HG03565 (cell line): ENCODE measurements around the gene MSI1.

ENCODE experiments used
- ATAC-seq: cut with Tn5 transposase; IDR thresholded peaks from one replicate; pipeline ENCODE4 v1.9.1; 2021; ENCODE audit warnings: mild to moderate bottlenecking, moderate library complexity; ENCODE audit not compliant: unreplicated experiment

MSI1 gene

DNA sequence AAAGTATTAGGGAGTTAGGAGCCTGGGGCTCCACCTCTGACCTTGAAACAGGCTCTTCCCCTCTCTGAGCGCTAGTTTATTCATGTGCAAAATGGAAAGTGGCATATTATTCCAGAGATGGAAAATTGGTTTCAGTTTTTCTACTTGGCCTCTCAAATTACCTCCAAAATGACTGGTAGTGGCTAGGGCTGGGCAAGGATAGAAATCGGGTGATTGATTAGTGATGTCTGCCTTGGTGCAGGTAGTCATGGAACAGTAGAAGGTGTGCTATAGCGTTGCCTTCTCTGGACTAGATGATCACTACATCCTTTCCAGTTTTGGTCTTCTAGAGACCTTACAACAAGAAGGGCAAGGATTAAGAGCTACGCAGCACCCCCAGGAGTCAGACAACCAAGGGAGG is 8.6 kb upstream of the MSI1 start:
- ATAC-seq = no peak

GRCh38 chr12:120376934-120377572 is 8.1 kb upstream of the MSI1 start:
- ATAC-seq = no peak

DNA sequence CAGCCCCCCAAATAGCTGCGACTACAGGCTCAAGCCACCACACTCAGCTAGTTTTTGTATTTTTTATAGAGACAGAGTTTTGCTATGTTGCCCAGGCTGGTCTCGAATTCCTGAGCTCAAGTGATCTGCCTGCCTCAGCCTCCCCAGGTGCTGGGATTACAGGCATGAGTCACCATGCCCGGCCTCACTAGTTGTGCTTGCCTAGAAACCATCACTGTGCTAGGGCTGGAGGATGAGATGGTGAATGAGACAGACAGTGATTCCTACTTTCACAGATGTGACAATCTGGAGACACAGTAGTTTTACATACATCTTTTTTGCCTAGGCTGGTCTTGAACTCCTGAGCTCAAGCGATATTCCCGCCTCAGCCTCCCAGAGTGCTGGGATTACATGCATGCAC is 7.5 kb upstream of the MSI1 start:
- ATAC-seq = no peak

DNA sequence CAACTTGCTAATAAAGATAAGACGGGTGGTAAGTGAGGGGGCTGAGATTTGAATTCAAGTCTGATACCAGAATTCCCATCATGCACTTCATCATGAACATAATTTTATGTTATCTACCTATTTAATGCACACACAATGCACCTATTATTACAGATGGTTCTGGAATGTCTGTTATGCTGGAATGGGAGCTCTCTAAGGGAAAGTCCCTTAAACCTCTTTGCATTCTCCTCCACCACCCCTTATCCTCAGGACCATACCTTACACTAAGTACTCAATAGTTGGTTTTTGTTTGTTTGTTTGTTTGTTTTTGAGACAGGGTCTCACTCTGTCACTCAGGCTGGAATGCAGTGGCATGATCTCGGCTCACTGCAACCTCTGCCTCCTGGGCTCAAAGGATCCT is 7.0 kb upstream of the MSI1 start:
- no peak for ATAC-seq

DNA sequence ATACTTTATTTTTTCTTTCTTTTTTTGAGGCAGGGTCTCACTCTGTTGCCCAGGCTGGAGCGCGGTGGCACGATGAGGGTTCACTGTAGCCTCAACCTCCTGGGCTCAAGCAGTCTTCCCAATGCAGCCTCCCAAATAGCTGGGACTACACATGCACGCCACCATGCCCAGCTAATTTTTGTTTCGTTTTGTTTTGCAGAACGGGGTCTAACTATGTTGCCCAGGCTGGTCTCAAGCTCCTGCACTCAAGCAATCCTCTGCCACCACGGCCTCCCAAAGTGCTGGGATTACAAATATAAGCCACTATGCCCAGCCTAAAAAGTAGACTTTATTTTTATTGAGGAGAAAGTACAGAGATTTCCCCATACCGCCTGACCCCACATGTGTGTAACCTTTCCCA is 4.7 kb upstream of the MSI1 start:
- no peak for ATAC-seq

- ATAC-seq = no peak
These were observed 1.6 kb upstream of the MSI1 start for GRCh38 chr12:120370343-120371243.

GRCh38 chr12:120369603-120370342 is 809 bp upstream of the MSI1 start:
- ATAC-seq = no peak

DNA sequence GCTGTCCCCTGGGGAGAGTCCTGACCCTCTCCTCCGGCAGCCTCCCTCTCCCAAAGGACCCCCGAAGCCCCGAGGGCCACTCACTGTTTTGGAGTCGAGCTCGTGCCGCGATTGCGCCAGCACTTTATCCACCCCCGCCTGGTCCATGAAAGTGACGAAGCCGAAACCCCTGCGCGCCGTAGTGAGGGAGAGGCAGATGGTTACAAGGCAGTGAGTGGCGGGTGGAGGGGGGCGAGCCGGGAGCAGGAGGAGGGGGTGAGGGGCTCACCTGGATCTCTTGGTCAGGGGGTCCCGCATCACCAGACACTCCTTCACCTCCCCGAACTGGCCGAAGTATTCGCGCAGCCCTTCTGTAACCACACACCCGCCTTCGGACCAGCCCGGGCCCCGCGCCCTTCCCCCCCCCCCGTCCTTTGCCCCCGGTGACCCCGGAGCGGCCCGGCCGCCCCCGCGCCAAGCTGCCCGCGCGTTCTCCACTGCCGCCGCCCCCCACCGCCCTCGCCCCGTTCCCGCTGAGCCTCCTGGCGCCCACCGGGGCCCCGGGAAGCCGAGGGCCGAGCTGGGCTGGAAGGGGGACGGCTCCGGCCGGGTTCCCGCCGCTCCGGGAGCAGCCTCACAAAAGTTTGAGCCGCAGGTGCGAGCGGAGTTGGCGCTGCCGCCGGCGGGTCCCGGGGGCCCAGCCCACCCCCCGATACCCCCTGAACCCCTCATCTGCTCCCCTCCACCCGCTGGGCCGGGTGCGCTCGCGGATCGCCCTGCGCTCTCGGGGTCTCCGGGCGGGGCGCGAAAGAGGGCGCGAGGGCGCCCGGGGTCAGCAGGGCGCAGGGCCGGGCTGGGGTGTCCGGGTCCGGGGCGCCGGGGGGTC is 808 bp downstream of the MSI1 start:
- ATAC-seq = no peak

DNA sequence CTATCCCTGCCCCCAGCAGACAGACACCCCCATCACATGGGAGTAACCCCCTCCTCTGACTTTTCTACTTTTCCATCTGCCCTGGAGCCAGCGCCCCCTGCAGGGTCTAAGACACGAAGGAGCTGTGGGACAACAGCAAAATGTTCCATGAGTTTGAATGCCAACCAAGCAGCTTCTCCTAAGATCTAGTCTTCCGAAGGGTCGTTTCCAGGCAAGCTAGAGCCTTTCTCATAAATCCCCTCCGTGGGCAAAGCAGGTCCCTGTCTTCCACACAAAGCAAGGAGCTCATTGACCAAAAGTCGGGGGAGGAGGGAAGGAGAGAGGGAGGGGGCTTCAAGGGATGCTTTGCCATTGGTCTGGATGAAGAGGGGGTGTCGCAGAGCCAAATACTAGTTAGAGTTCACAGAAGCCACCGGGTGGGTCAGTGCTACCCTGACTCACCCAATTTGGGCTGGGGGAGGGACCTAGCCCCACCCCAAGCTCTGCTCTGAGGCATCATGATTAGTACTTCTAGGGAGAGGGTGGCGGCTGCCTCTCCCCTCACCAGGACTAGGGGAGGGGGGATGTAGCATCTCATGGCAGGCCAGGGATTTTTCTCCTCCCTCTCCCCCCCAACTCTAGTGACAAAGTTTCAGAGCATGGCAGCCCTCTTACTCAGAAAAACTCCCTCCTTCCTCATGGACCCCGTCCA is 1.6 kb downstream of the MSI1 start:
- ATAC-seq = no peak

DNA sequence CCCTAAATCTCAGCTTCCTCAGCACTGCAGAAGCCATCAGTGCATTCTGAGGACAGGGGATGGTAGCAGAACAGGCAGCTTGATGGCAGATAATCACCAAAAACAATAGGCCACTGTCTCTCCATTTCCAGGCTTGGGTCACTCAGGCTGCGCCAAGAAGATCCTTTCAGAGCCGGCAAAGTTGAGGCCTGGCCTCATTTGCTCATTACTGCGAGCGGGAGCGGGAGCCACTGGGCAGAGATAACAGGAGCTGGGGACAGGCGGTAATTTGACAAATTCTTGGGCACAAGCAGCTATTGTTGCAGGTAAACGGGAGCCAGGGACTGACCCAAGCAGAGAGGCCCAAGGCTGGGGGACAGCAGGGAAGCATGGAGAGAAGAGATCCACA is 2.1 kb downstream of the MSI1 start:
- ATAC-seq = no peak

DNA sequence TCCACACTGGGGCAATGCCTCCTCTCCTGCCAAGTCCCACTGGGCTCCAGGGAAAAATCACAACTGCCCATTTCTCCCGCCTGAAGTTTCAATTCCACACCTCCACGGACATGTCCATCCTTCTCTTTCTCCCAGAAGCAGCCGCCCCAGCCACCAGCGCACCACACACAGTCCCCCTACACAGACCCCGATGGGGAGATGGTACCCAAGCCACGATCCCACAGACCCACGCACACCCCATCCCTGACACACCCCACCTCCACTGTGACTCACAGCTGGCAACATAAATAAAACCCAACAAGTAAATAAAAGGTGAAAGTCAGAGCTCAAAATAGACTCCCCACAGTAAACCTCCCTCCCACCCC is 2.6 kb downstream of the MSI1 start:
- no peak for ATAC-seq

- ATAC-seq = no peak
These were observed 3.2 kb downstream of the MSI1 start for GRCh38 chr12:120365675-120366340.

DNA sequence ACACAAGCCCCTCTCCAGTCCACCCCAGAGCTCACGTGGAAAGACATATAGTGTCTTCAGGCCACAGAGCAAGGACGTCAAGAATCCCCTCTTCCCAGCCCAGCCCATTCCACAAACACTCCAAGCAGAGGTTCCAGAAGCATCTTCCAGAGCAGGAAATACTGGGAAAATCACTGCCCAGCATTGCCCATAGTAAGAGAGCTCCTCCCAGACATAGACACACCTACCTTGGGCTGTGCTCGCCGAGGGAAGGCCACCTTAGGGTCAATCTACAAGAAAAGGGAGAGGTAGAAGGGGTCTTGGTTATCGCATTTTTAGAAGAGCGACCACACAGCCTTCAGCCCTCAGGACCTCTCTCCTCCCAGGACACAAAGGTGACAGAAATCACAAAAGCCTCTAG is 4.5 kb downstream of the MSI1 start:
- ATAC-seq = no peak

- no peak for ATAC-seq
These were observed 5.6 kb downstream of the MSI1 start for GRCh38 chr12:120363274-120363855.

GRCh38 chr12:120362516-120363273 is 6.3 kb downstream of the MSI1 start:
- ATAC-seq = no peak

DNA sequence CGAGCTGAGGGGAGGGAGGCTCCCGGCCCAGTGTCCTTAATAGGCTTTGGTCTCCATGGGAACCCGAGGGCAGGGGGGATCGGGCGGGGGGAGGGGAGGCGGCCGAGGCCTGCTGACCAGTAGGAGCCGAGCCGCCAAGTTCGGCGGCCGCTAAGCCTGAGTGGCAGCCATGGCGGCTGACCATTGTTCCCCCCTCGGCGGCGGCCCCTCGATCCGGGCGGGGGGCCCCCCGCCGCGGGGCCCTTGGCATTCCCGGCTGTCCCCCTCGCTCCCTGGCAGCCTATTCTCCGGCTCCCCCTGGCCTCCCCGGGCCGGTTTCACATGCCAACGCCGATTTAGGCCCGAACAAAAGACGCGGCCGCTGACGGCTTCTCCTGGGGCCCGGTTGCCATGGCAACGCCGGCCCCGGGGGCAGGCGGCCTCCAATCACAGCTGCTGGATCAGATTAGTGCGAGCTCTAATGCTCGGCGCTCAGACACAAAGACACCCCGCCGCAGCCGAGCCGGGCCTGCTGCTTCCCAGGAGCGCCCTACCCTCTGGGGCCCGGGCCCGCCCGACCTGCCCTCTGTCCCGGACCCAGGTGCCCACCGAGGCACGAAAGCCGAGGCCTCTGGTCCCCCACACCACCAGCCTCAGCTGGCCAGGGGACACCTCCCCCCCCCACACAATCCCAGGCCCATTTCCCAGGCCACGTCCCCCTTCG is 7.3 kb downstream of the MSI1 start:
- ATAC-seq = no peak

DNA sequence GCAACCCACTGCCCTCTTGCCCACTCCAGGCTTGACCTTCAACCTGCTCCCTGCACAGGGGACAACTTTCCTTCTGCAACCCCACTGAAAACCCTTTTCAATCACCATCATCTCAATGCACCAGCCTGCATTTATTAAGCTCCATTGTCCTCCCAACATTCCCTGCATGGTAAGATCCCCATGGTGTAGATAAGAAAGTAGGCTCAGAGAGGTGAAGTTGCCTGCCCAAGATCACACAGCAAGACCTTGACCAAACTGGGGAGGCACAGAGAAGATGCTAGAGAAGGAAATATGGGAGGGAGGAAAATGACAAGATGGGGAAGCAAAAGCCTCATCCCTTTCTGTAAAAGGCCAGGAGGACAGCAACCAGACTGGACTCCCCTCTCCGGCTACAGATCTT is 9.8 kb downstream of the MSI1 start:
- ATAC-seq = no peak
